GM08714 (cell line): ENCODE data around the gene SHCBP1.
"Not testable (repeated sequence)": the region's sequence is repeated elsewhere in the genome, so short reads cannot be mapped to it uniquely, and the experiment has no call there.

Experiments used
- H3K4me3 ChIP-seq: fragments of 200-500 bp; sonication (Bioruptor generic); 2 replicates; pipeline ENCODE4 v1.5.1; 2014; ENCODE audit warnings: mild to moderate bottlenecking, low read length, inconsistent platforms
- ZNF274 ChIP-seq: IDR thresholded peaks from 2 replicates; pipeline ENCODE4 v1.6.1; 2012; ENCODE audit warnings: mild to moderate bottlenecking, low read depth, low read length

SHCBP1 gene, protein sequence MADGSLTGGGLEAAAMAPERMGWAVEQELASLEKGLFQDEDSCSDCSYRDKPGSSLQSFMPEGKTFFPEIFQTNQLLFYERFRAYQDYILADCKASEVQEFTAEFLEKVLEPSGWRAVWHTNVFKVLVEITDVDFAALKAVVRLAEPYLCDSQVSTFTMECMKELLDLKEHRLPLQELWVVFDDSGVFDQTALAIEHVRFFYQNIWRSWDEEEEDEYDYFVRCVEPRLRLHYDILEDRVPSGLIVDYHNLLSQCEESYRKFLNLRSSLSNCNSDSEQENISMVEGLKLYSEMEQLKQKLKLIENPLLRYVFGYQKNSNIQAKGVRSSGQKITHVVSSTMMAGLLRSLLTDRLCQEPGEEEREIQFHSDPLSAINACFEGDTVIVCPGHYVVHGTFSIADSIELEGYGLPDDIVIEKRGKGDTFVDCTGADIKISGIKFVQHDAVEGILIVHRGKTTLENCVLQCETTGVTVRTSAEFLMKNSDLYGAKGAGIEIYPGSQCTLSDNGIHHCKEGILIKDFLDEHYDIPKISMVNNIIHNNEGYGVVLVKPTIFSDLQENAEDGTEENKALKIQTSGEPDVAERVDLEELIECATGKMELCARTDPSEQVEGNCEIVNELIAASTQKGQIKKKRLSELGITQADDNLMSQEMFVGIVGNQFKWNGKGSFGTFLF

DNA sequence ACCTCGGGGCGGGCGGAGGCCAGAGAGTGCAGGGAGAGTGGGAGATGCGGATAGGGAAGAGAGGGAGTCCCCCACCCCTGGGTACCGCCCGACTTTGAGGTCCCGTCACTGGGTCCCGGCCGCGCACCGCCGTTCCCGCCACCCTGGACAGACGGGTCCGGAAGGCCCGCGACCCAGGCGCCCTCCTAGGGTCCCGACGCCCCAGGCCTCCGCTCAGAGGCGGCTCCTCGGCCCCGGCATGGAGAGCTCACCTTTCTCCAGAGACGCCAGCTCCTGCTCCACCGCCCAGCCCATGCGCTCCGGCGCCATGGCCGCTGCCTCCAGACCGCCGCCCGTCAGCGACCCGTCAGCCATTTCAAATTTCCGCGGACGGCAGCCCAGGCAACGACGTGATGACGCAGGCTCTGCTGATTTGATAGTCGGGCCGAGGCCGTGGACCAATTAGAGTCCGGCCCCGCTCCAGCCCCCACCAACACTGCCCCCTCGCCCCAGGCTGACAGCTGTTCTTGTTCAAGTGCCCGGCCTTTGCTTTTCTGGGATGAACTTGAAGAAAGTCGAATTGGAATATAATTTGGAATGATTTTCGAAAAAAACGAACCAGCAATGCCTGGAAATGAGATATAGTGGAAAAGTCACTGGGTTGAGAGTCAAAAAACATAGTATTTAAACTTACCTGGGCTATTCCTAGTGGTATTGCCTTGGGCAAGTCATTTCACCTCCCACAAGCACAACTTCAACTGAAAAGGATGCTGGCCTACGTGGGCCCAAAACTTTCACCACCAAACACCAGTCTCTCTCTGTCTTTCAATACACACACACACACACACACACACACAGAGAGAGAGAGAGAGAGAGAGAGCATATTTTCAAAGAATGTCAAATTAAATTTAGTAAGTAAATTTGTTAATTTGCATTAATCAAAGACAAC lies at the start of gene SHCBP1:
Gene SHCBP1, minus strand, starts transcription at position 374 of the 928 bp plus-strand sequence. Its CDS starts 20 bp downstream, at position 354.
- H3K4me3 ChIP-seq = peak within 1 kb of the TSS; percentile 90
- no peak for TF ChIP-seq ZNF274

DNA sequence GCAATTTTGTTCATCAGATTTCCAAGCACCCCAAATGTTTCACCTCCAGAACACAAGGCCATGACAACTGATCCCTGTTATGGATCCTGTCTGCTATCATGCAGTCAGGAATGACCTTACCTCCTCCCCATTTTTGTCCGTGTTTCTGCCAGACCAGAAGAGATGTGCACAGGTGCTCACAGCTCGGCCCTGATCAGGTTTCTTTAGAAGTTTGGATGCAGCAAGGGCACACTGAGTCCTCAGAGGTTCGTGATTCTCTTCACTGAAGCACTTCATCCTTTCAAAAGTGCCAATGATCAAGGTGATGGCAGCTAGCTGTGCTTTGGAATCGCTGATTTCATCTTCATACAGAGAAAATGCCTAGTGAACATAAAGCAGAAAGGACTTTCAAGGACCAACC lies 40.9 kb upstream of the SHCBP1 start:
- H3K4me3 ChIP-seq = no peak overlapping the region
- no peak for TF ChIP-seq ZNF274

DNA sequence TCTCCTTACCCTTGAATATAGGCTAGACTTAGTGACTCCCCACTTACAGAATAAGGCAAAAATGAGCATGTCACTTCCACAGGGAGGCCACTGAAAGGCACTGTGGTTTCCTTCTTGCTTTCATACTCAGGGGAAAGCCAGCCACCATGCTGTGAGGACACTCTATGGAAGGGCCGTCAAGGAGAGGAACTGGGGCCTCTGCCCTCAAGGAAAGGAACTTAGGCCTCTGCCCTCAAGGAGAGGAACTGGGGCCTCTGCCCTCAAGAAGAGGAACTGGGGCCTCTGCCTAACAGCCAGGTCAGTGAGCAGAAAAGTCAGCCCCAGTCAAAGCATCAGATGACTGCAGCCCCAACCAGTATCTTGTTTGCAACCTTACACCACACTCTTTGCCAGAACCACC lies 37.7 kb upstream of the SHCBP1 start:
- no peak for TF ChIP-seq ZNF274
- no peak overlapping the region for H3K4me3 ChIP-seq

DNA sequence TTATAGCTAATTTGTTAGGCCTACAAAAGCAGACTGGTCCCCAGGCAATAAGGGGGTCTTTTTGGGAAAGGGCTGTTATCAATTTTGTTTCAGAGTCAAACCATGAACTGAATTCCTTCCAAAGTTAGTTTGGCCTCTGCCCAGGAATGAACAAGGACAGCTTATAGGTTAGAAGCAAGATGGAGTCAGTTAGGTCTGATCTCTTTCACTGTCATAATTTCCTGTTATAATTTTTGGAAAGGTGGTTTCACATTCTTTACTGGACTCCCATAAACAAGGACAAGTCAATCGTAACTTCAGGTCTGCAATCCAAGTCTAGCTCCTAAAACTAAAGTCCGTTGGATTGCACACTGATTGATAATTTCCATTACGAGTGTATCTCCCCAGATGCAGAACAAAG lies 30.1 kb upstream of the SHCBP1 start:
- no peak overlapping the region for H3K4me3 ChIP-seq
- TF ChIP-seq ZNF274 = no peak

DNA sequence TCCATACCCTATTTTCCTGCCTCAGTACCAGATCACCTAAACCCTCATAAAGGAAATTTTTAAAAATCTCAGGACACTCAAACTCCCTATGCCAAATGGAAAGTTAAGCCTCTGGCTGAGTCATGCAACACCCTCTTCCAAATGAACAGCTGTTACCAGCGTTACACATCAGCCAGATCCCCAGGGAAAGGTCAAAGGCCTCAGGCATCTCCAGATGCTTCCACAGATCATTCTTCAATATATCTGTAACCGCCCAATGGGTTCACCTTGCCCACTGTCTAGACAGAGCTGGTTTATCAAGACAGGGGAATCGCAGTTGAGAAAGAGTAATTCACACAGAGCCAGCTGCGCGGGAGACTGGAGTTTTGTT lies 29.1 kb upstream of the SHCBP1 start:
- no peak for TF ChIP-seq ZNF274
- no peak overlapping the region for H3K4me3 ChIP-seq

DNA sequence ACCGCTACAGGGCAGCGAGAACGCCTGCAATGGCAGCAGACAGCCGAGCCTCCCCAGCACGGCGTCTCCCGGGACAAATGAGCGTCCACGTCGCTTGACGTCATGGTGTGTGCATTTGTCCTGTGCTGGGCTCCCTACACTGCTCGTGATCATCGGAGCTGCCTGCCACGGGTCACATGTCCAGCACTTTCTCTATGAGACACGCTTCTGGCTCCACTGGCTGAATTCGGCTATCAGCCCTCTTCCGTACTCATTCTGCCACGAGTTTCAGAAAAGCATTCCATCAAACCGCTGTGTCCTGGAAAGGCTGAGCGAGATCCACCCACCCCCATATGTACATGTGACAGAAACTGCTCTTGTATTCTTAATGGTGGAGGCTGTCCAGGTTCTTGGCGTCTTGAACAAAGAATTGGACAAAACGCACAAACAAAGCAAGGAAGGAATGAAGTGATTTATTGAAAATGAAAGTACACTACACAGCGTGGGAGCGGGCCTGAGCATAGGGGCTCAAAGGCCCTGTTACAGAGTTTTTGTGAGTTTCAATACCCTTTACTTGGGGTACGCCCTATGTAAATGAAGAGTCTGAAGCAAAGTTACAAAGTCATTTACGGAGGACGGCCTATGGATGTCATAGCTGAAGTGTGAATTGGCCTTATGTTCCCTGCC lies 28.5 kb upstream of the SHCBP1 start:
- no peak for TF ChIP-seq ZNF274
- H3K4me3 ChIP-seq = no peak overlapping the region

DNA sequence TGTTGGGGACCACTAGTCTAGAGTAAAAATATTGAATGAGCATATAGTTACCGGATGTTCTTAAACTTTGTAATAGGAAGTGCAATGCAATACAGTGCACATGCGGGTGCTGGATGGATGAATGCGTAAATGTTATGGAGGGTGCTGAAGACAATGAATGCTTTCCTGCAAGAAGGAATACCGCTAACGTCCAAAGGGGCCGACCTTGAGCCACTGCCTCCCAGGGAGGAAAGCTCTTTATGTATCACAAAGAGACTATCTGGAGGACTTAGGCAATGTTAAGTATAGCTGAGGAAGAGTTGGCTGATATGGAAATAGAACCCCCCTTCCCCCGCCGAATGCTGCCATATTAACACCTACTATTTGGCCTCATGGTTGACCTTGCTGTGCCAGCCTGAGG lies 27.5 kb upstream of the SHCBP1 start:
- TF ChIP-seq ZNF274 = no peak

DNA sequence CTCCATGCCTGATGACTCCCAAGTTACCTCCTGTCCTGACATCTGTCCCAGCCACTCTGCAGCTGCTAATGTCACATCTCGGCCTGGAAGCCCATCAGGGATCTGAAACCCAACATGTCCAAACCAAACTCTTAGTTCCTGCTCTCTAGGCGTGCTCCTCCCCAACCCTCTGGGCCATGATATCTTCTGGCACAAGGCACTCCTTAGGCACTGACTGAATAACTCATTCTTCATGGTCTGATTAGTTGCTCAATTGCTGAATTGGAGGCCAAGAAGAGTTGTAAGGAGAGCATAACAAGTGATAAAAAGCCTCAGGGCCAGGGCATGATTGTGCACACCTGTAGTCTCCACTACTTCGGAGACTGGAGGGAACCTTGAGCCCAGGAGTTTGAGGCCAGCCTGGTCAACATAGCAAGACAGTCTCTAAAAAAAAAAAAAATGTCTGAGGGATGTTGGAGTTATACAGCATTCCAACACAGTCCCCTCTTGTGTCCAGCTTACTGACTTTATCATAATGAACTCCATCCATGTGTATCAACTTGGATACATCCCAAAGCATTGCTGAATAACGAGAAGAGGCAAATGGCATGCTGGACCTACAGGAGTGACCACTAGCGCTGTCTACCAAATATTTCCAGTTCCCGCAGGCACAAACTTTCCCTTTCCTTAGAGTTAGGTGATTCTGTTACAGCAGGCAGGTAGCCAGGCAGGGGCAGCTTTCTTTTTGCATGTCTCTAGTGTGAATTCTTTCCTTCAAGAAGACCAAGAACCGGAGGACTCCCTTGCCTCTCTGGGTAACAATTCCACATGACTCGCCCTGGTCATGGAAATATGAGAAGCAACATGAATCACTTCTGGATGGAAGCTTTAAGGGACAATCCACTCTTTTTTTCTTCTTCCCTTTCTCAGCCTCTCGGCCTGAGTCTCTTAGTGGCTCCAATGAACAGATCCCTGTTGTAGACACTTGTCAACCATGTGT lies 18.1 kb upstream of the SHCBP1 start:
- no peak for TF ChIP-seq ZNF274
- no peak overlapping the region for H3K4me3 ChIP-seq

More for the DNA sequence above, 27.5 kb upstream of the SHCBP1 start:
- H3K4me3 ChIP-seq = no peak overlapping the region

DNA sequence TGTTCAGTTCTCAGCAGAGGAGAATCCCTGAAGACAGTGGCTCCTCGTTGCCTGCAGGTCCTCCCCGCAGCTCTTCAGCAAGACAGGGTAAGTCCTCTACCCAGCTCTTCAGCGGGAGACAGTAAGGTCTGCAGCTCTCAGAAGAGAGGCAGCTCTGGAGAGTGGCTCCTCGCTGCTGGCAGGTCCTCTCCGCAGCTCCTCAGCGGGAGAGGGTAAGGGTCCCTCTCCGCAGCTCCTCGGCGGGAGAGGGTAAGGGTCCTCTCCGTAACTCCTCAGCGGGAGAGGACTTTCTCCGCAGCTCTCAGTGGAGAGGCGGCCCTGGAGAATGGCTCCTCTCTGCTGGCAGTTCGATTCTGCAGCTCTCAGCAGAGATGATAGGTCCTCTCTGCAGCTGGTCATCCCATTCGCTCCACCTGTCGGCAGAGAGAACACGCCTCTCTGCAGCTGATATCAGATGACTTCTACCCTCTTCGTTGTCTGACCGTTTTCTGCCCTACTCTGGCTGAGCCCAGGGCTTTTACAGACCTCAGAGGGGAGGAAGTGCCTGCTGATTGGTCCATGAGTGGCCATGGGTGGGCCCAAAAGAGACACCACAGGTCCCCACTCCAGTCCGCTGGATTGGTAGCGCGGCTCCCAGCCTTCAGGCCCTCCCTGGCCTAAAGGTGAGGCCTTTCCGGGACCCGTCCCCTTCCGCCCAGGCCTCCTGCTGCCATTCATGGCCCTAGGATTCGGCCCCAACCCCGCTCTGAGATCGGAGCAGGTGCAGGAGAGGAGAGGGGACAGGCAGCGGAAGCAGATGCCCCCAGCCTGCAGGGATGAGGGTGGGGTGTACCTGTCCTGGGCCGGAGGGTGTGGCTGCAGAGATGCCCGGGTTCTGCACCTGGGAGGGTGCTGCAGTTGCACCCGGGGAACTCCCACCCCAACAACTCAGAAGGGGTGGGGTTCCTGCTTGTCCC lies 11.9 kb upstream of the SHCBP1 start:
- TF ChIP-seq ZNF274 = no peak
- no peak overlapping the region for H3K4me3 ChIP-seq

DNA sequence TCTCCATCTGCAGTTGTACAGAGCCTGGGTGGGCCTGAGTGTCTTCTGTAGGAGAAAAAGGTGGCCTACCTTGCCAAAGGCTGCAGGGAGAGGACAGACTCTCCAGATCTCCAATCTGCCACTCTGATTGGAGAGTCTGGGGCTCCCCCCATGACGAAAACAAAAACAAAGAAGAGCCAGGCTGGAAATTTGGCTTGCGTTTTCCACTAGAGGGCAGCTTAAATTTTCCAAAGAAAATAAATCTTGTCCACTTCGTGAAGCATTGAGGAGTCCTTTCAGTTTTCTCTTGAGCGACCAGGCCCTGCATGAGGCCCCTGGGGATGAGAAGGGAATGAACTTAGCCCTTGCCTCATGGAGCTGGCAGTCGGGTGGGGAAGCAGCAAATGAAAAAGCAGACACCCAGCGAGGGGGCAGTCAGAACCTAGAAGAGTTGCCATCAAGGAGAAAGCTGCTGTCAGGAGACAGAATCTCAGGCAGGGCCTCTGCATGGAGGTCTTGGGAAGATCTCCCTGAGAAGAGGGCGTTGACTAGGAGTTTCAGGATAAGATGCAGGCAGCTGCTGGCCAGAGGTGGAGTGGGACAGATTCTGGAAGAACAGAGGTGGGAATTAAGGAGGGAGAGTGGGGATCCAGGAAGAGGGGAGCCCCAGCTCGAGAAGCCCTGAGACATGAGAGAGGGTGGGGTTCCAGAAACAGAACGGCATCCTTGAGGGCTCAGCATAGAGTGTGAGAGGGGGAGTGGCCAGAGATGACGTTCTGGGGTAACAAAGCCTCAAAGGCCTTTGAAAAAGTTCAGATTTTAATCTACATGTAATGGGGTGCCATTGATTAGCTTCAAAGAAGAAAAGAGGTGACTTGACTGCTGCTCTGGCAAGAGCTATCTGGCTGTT lies 8.4 kb upstream of the SHCBP1 start:
- H3K4me3 ChIP-seq = no peak overlapping the region
- no peak for TF ChIP-seq ZNF274

DNA sequence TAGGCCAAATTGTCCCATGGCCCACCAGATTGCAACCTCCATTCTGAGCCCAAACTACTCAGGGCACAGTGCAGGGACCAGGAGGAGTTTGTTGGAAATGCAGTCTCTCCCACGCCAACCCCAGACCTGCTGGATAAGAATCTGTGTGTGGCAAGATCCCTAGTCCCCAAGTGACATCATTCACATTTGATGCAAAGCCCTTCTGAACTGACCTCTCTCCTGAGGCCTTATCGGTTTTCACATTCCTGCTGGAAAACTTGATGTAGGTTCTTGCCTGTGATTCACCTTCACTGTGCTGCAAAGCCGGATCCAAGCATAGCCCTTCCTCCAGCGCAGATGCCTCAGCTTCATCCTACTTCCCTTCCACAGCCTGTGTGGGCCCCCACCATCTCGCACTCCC lies 6.6 kb upstream of the SHCBP1 start:
- TF ChIP-seq ZNF274 = no peak
- H3K4me3 ChIP-seq = no peak overlapping the region

DNA sequence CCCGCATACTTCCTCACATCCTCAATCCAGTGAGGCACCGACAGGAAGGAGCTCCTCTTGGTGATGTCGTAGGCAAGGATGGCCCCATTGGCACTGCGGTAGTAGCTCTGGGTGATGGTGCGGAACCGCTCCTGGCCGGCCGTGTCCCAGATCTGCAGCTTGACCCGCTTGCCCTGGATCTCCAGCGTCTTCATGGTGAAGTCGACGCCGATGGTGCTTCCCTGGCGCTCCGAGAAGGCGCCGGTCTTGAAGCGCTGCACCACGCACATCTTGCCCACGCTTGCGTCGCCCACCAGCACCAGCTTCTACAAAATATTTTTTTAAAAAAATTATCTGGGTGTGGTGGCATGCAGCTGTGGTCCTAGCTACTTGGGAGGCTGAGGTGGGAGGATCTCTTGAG lies 5.5 kb upstream of the SHCBP1 start:
- H3K4me3 ChIP-seq = not testable (repeated sequence)

DNA sequence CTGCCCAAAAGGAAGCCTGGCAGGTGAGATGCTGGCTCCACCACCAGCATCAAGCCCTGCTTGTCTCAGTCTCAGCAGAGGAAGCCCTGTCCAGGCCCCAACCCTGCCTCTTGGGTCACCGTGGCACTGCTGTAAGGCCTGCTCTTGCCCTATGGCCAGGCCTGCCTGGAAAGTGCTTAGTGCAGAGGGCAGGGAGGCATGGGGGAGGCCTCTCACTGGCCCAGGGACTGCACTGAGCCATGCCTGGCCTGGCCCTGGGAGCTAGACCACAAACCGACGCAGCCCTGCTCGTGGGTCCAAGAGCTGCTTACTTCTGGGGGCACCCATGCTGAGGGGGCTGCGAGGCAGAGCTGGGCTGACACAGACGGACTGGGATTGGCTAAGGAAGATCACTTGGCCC lies 3.7 kb upstream of the SHCBP1 start:
- not testable (repeated sequence) for H3K4me3 ChIP-seq

DNA sequence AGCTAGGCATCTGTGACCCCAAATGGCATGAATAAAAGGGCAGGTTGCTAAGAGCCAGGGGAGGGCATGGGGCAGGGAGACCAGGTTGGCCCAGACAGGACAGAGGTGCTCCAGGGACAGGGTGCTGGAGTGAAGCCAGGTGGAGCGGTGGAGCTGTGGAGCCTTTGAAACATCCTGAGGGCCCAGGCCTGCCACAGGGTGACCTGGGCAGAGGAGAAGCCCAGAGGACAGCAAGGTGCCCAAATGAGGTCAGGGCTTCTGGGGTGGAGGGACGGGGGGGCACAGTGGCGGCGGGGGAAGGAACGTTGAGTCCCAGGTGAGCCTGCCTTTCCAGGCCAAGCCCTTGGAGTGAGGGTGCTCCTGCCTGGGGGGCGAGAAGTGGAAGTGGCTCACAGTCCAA lies 2.5 kb upstream of the SHCBP1 start:
- H3K4me3 ChIP-seq = not testable (repeated sequence)

DNA sequence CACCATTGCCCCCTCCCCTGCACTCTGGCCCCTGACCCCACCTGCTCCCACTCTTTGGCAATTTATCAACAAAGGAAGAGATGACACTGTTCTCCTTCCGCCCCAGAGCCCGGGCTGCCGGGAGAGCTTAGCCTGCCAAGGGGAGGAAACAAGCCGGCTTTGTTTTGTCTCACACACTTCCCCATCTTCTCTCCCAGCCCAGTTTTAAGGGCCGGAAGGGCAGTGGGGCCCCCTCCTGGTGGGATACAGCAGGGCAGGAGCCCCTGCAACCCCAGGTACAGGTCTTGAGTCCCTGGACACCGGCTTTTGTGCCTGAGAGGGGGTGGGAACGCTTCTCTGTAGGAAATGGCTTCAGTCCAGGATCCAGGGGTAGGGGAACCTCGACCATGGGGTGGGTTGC lies 2.1 kb upstream of the SHCBP1 start:
- not testable (repeated sequence) for H3K4me3 ChIP-seq
